ENCODE measurements around the gene F8A1. TPM values are rescaled to one million over a fixed set of nuclear protein-coding genes. Genes with fewer than 3 reads are reported as not detected.
"Not testable (repeated sequence)": the region's sequence is repeated elsewhere in the genome, so short reads cannot be mapped to it uniquely, and the experiment has no call there.

F8A1 gene
- 2.4 and 3.7 TPM in 2 replicates for total RNA-seq
- 15.2 TPM for polyA plus RNA-seq (2012)

DNA sequence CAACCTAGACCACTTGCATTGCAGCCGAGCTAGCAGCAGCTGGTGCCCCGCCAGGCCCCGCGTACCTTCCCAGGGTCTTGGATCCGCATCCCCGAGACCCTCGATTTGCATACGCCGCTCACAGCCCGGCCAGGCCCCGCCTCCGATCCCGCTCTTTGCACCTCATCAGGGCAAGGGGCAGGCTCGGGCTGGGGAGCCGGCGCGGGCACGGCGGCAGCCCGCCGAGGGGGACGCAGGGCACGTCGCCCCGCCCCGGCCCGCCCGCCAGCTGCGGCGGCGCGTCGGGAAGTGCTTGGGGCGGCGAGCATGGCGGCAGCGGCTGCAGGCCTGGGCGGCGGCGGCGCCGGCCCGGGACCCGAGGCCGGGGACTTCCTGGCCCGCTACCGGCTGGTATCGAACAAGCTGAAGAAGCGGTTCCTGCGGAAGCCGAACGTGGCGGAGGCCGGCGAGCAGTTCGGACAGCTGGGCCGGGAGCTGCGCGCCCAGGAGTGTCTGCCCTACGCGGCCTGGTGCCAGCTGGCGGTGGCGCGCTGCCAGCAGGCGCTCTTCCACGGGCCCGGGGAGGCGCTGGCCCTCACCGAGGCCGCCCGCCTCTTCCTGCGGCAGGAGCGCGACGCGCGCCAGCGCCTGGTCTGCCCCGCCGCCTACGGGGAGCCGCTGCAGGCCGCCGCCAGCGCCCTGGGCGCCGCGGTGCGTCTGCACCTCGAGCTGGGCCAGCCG, at the start of gene F8A1:
F8A1 (plus strand) TSS at position 287 of the 720 bp plus-strand sequence; CDS start at position 307, 20 bp downstream.
- not testable (repeated sequence) for DNase-seq (ENCODE audit: low read depth)

GRCh38 chrX:154840856-154841255, 45.3 kb upstream of the F8A1 start:
- DNase-seq (ENCODE audit: low read depth) = peak; percentile 27

DNA sequence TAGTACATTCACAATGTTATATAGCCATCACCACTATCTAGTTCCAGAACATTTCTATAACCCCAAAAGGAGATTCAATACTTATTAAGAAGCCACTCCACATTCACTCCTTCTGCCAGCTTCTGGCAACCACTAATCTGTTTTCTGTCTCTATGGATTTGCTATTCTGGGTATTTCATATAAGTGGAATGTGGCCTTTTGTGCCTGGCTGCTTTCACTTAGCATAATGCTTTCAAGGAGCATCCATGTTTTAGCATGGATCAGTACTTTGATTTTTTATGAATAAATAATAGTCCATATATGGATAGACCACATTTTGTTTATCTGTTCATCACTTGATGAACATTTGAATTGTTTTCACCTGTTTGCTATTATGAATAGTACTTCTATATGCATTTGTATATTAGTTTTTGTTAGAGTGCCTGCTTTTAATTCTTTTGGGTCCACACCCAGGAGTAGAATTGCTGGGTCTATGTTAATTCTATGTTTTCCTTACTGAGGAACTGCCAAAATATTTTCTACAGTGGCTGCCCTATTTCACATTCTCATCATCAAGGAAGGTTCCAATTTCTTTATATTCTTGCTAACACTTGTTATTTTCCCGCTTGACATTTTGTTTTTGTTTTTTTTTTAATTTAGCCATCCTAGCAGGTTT, 35.1 kb upstream of the F8A1 start:
- DNase-seq (ENCODE audit: low read depth) = no peak

DNA sequence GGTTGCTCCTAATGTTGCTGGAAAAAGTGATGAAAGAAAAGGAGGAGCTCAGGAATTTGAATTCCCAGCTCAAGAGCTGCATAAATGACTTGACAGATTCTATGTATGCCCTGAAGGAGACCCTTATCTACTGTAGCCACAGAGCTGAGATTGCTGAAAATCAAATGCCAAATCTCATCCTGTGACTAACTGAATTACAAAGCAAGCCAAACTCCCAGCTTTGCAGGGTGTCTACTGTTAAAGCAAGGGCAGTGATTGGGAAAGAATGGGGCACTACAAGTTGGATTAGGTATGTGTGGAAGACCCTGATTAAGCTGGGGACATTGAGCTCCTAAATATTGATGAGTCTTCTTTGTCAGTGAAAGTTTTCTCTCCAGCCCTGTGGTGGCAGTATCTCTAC, 30.9 kb upstream of the F8A1 start:
- no peak for DNase-seq (ENCODE audit: low read depth)

GRCh38 chrX:154868522-154868921, 17.6 kb upstream of the F8A1 start:
- DNase-seq (ENCODE audit: low read depth) = not testable (repeated sequence)

DNA sequence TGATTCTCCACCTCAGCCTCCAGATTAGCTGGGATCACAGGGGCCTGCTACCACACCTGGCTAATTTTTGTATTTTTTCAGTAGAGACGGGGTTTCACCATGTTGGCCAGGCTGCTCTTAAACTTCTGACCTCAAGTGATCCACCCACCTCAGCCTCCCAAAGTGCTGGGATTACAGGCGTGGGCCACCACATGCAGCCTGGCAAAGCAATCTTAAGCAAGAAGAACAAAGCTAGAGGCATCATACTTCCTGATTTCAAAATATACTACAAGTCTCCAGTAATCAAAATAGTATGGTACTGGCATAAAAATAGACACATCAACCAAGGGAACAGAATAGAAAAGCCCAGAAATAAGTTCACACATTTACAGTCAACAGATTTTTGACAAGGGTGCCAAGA, 12.8 kb upstream of the F8A1 start:
- DNase-seq (ENCODE audit: low read depth) = no peak

- not testable (repeated sequence) for DNase-seq (ENCODE audit: low read depth)
Observed at GRCh38 chrX:154884069-154884468, 2.1 kb upstream of the F8A1 start.

GRCh38 chrX:154885057-154885456, 1.1 kb upstream of the F8A1 start:
- DNase-seq (ENCODE audit: low read depth) = not testable (repeated sequence)

DNA sequence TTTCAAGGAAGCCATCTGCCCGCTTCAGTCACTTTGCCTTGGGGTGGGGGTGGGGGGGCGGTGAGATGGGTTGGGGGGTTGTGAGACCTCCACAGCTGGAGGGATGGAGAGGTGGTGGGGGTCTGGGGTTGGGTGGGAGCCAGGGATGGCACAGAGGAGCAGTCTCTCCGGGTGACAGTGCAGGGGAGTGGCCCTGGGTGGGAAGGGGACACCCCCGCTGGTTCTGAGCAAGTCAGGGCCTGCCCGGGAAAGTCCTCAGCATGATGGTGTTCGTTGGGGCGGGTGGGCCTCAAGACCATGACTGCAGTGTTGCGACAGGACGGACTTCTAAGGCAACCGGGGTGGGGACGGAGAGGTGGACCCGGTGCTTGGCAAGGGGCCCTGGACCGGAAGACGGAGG, 606 bp upstream of the F8A1 start:
- DNase-seq (ENCODE audit: low read depth) = not testable (repeated sequence)

GRCh38 chrX:154886789-154887221, 650 bp downstream of the F8A1 start:
- not testable (repeated sequence) for DNase-seq (ENCODE audit: low read depth)

- no peak for DNase-seq (ENCODE audit: low read depth)
Observed at GRCh38 chrX:154890990-154891639, 5.0 kb downstream of the F8A1 start.

DNA sequence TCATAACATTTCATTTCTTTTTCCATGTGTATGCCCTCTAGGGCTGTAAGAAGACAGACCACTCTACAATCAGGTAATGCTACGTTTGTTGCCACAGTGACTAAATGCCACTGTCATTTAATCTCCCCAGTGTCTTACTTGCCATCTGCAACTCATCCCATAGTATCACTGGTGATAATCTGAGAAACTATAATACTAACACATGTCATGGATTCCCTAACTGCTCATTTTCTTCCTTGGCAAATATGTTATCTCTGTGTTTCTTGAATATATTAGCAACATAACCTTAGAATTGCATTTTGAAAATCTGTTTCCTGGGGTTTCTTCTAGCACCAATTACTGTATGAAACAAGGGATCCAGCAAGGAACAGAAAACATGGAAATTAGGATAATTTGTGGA, 6.1 kb downstream of the F8A1 start:
- no peak for DNase-seq (ENCODE audit: low read depth)

GRCh38 chrX:154900323-154900722, 14.2 kb downstream of the F8A1 start:
- DNase-seq (ENCODE audit: low read depth) = no peak

GRCh38 chrX:154902408-154902807, 16.3 kb downstream of the F8A1 start:
- DNase-seq (ENCODE audit: low read depth) = no peak

DNA sequence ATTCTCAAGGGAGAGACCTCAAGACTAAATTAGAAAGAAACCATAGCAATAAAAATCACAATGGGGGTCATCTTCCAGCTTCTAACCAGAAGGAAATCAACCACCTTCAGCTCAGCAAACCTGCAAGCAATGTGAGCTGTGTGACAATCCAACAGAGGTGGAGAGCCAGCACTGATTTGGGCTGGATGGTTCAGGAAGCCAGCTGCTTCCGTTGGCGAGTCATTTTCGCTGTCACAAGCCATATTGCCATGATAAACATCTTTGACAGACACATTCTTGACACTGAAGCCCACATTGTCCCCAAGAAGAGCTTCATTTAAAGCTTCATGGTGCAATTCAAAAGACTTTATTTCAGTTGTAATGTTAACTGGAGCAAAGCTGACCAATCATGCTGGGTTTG, 22.7 kb downstream of the F8A1 start:
- no peak for DNase-seq (ENCODE audit: low read depth)

GRCh38 chrX:154910048-154910447, 23.9 kb downstream of the F8A1 start:
- DNase-seq (ENCODE audit: low read depth) = not testable (repeated sequence)

DNA sequence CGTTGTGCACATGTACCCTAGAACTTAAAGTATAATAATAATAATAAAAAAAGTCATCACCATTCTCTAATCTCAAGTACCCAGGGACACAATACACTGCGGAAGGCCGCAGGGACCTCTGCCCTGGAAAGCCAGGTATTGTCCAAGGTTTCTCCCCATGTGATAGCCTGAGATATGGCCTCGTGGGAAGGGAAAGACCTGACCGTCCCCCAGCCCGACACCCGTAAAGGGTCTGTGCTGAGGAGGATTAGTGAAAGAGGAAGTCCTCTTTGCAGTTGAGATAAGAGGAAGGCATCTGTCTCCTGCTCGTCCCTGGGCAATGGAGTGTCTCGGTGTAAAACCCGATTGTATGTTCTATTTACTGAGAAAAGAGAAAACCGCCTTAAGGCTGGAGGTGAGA, 24.4 kb downstream of the F8A1 start:
- DNase-seq (ENCODE audit: low read depth) = not testable (repeated sequence)

GRCh38 chrX:154914052-154914451, 27.9 kb downstream of the F8A1 start:
- DNase-seq (ENCODE audit: low read depth) = no peak

GRCh38 chrX:154918060-154918483, 31.9 kb downstream of the F8A1 start:
- DNase-seq (ENCODE audit: low read depth) = peak; percentile 81

DNA sequence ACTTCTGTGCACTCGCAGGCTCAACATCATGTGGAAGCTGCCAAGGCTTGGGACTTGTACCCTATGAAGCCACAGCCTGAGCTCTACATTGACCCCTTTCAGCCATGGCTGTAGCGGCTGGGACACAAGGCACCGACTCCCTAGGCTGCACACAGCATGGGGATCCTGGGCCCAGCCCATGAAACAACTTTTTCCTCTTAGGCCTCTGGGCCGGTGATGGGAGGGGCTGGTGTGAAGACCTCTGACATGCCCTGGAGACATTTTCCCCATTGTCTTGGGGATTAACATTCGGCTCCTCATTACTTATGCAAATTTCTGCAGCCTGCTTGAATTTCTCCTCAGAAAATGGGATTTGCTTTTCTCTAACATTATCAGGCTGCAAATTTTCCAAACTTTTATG, 38.6 kb downstream of the F8A1 start:
- DNase-seq (ENCODE audit: low read depth) = not testable (repeated sequence)

Data from myocyte (in vitro differentiated cells).